Body of pancreas (tissue), 4 donors: ENCODE data around the gene YKT6. TPM values are rescaled to one million over a fixed set of nuclear protein-coding genes. Genes with fewer than 3 reads are reported as not detected.

Experiments
- ATAC-seq: fragments of 150-250 bp; one replicate; pipeline ENCODE4 v1.9.1; 2016
- DNase-seq, 4 donors: peaks; one replicate each; pipeline ENCODE4 v3.0.0-alpha.2; 2019
- H3K27ac ChIP-seq, 4 donors: fragments of 200-600 bp; sonication (generic); 1 replicate in 3 of 4; 2 replicates in 1 of 4; pipeline versions ENCODE4 v1.5.1 to v1.6.1; 2016 to 2019; ENCODE audit warnings: mild to moderate bottlenecking in 1 of 4, mixed read lengths in 1 of 4, moderate library complexity in 1 of 4
- H3K27me3 ChIP-seq, 2 donors: fragments of 200-600 bp; sonication (generic); one replicate each; pipeline ENCODE4 v1.6.0; 2016; ENCODE audit warnings: mild to moderate bottlenecking in 1 of 2
- H3K36me3 ChIP-seq, 2 donors: fragments of 200-600 bp; sonication (generic); replicated peaks in 1 of 2; 2 replicates each; pipeline ENCODE4 v1.5.1; 2016; ENCODE audit warnings: low read depth in 2 of 2; ENCODE audit not compliant: insufficient read depth in 1 of 2
- H3K4me1 ChIP-seq: fragments of 200-600 bp; sonication (generic); one replicate; pipeline ENCODE4 v1.6.0; 2016
- H3K4me3 ChIP-seq, 2 donors: fragments of 200-600 bp; sonication (generic); 1 replicate in 1 of 2; 2 replicates in 1 of 2; pipeline ENCODE4 v1.5.1; 2016 to 2019
- H3K9me3 ChIP-seq, 3 donors: fragments of 200-600 bp; sonication (generic); 1 replicate in 2 of 3; 2 replicates in 1 of 3; pipeline ENCODE4 v1.5.1; 2016
- POLR2A ChIP-seq, 3 donors: fragments of 450-650 bp; IDR thresholded peaks; one replicate each; pipeline ENCODE4 v1.6.1; 2016; ENCODE audit warnings: antibody characterized with exemption in 3 of 3, mild to moderate bottlenecking in 2 of 3
- WGBS, 2 donors: methylation state at CpG; one replicate each; pipeline ENCODE4 v1.1.5; 2017; 5-methylcytosine and 5-hydroxymethylcytosine counted together
- intact Hi-C: fragments of 100-400 bp; cut with DNase I; formaldehyde crosslinking; loops from one replicate; pipeline ENCODE4 v1.15.1; 2023
- total RNA-seq, 2 donors: library from RNA; depleted of rRNA; stranded (reverse); fragments of >200 nt; gene quantifications; one replicate each; pipeline ENCODE4 v1.1.0, GENCODE V29; 2016
- TF ChIP-seq, protein P1 (sequence below), 7 experiments: fragments of 450-650 bp in 4 of 7; fragments of 200-600 bp in 3 of 7; sonication (generic) in 3 of 7; IDR thresholded peaks; one replicate each; pipeline ENCODE4 v1.5.1; 2016 to 2019; ENCODE audit warnings: antibody characterized with exemption in 7 of 7

YKT6 gene
- total RNA-seq, 2 donors from 2014 or later, result 37.6 to 55.4 TPM

DNA sequence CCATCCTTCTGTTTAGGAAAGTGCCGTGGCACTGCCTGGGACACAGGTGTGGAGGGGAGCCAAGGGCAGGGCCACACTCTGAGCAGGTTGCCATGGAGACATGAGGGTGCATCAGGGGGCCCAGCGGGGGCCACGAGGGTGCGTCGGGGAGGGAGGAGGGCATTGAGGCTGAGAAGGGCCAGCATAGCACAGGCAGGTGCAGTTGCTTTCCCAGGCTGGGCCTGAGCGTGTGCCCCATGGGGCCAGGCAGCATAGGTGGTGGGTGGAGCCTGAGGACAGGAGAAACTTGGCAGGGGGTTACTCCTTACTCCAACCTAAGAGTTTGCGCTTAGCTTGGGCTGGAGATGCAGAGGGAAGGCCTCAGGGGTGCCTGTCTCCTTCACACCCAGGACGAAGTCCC is 15.2 kb downstream of the YKT6 start:
- H3K27ac ChIP-seq, result no peak overlapping the region
- TF ChIP-seq POLR2A (IDR thresholded peaks at IDR 0.05), result no peak
- TF ChIP-seq, protein P1, sequence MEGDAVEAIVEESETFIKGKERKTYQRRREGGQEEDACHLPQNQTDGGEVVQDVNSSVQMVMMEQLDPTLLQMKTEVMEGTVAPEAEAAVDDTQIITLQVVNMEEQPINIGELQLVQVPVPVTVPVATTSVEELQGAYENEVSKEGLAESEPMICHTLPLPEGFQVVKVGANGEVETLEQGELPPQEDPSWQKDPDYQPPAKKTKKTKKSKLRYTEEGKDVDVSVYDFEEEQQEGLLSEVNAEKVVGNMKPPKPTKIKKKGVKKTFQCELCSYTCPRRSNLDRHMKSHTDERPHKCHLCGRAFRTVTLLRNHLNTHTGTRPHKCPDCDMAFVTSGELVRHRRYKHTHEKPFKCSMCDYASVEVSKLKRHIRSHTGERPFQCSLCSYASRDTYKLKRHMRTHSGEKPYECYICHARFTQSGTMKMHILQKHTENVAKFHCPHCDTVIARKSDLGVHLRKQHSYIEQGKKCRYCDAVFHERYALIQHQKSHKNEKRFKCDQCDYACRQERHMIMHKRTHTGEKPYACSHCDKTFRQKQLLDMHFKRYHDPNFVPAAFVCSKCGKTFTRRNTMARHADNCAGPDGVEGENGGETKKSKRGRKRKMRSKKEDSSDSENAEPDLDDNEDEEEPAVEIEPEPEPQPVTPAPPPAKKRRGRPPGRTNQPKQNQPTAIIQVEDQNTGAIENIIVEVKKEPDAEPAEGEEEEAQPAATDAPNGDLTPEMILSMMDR (IDR thresholded peaks at IDR 0.05), result no peak
- ATAC-seq, result no peak
- H3K9me3 ChIP-seq, result no peaks in the 10 kb centered on the region
- H3K4me1 ChIP-seq, result no peaks in the 10 kb centered on the region
- peaks cover 0 to 8% of the 10 kb centered on the region in 2 donors for H3K36me3 ChIP-seq
- DNase-seq, result no peak
- 38 to 45% methylated on average over 4 to 8 of the region's 8 CpGs for WGBS, 2 donors
- H3K27me3 ChIP-seq, result no peaks in the 10 kb centered on the region
- H3K4me3 ChIP-seq, result no peak overlapping the region
- intact Hi-C loops, result no loop called here

DNA sequence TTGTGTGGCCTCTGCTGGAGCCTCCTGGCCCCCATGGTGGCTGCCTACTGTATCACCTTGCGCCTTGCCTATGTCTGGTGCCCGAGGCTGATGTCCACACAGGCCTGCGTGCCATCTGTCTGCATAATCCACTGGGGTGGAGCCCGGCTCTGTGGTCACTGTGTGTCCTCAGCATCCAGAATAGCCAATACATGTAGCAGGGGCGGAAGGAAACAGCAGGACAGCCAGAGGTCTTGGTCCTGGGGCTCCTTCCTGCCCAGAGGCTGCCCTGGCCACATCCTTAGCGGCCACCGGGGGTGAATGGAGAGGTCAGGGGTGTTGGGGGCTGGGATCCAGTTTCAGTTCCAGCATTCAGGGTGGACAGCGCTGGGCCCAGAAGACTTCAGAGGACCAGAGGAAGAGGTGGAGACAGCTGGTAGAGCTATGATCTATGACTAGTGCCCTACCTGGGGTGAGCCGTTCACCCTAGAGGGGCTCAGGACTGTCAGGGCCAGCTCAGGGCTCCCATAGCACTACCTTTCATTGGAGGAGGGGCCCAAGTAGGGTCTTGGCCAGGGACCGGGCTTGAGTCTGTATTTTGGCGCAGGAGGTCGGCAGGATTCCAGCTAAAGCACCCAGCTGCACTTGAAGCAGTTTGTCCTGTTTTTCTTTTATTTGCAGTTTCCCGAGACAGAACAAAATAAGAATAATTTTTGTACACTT is 15.9 kb downstream of the YKT6 start:
- TF ChIP-seq POLR2A (IDR thresholded peaks at IDR 0.05), result no peak
- TF ChIP-seq, protein P1 (IDR thresholded peaks at IDR 0.05), result no peak
- Histone ChIP-seq H3K4me1 (no peaks in the 10 kb centered on the region), H3K27ac (no peak overlapping the region), H3K36me3 (peaks cover 0 to 1% of the 10 kb centered on the region in 2 donors), H3K9me3 (no peaks in the 10 kb centered on the region), H3K4me3 (no peak overlapping the region), H3K27me3 (no peaks in the 10 kb centered on the region)
- intact Hi-C loops, result no loop called here
- ATAC-seq (no peak), DNase-seq (peak in 1 of 4 donors; percentile 40)
- WGBS, 2 donors, result 72 to 73% methylated on average over 8 to 12 of the region's 13 CpGs

DNA sequence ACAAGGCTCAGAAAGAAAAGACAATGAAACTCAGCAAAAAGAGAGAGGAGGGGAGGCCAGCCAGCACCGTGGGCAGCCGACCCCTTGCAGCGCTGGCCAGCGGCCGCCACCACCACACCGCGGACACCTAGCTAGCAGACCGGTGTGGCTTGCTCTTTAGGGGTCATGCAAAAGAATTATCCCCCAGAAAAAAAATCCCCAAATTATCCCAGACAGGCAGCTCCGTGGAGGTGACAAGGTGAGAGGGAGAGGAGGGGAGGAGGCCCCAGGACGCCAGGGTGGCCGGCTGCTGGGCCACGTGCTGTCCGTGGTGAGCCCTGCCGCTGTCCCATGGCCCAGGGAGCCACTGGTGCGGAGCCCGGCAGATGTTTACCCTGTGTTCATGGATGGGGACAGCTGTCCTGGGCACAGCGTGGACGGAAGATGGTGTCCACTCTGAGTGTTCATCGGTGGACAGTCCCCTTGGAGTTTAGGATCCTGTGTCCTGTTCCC is 16.5 kb downstream of the YKT6 start:
- TF ChIP-seq, protein P1 (IDR thresholded peaks at IDR 0.05), result no peak
- TF ChIP-seq POLR2A (IDR thresholded peaks at IDR 0.05), result no peak
- 82 to 84% methylated on average over 19 of the region's 19 CpGs for WGBS, 2 donors
- intact Hi-C loops, result no loop called here
- H3K27ac ChIP-seq, result no peak overlapping the region
- ATAC-seq, result no peak
- no peaks in the 10 kb centered on the region for H3K4me1 ChIP-seq
- no peaks in the 10 kb centered on the region for H3K9me3 ChIP-seq
- no peaks in the 10 kb centered on the region for H3K27me3 ChIP-seq
- no peak for DNase-seq
- H3K36me3 ChIP-seq, result no peaks in the 10 kb centered on the region
- H3K4me3 ChIP-seq, result no peak overlapping the region

DNA sequence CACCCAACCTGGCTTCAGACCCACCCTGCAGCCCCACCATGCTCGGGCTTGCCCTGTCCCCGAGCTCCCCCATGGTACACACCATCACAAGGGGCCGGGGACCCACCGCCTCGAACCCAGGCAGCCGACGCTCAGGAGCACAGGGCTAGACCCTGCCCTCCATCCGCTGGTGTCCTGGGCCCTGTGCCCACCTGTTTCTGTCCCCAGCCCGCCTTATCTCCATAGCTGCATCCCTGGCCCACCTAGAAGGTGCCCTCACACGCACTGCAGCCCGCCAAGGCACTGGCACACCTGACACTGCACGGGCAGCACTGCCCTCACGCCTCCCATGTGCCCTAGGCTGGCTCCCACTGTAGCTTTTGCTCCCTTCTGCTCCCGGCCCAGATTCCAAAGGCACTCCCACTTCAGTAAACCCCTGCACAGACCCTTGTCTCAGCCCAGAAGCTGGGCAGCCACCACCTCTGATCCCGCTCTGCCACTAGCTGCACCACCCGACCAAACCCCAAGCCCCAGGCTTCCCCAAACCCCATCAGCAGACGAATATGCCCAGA is 17.1 kb downstream of the YKT6 start:
- DNase-seq (no peak), ATAC-seq (no peak)
- no peaks in the 10 kb centered on the region for H3K9me3 ChIP-seq
- TF ChIP-seq POLR2A (IDR thresholded peaks at IDR 0.05), result no peak
- TF ChIP-seq, protein P1 (IDR thresholded peaks at IDR 0.05), result no peak
- no peaks in the 10 kb centered on the region for H3K36me3 ChIP-seq
- H3K4me3 ChIP-seq, result no peak overlapping the region
- no peaks in the 10 kb centered on the region for H3K4me1 ChIP-seq
- intact Hi-C loops, result no loop called here
- no peaks in the 10 kb centered on the region for H3K27me3 ChIP-seq
- no peak overlapping the region for H3K27ac ChIP-seq
- WGBS, 2 donors, result 74 to 75% methylated on average over 4 to 14 of the region's 17 CpGs
